ENCODE measurements around the gene TNFRSF12A.

- TF ChIP-seq EZH2 (IDR thresholded peaks at IDR 0.05), result no peak
- TF ChIP-seq POLR2AphosphoS5 (IDR thresholded peaks at IDR 0.05; ENCODE audit: borderline replicate concordance, low read depth, low read length), result no peak
Measured at GRCh38 chr16:3059723-3060242, 39.6 kb downstream of the TNFRSF12A start.

All from SK-N-MC (cell line).